ENCODE results near the gene DENND1A.

DENND1A gene

DNA sequence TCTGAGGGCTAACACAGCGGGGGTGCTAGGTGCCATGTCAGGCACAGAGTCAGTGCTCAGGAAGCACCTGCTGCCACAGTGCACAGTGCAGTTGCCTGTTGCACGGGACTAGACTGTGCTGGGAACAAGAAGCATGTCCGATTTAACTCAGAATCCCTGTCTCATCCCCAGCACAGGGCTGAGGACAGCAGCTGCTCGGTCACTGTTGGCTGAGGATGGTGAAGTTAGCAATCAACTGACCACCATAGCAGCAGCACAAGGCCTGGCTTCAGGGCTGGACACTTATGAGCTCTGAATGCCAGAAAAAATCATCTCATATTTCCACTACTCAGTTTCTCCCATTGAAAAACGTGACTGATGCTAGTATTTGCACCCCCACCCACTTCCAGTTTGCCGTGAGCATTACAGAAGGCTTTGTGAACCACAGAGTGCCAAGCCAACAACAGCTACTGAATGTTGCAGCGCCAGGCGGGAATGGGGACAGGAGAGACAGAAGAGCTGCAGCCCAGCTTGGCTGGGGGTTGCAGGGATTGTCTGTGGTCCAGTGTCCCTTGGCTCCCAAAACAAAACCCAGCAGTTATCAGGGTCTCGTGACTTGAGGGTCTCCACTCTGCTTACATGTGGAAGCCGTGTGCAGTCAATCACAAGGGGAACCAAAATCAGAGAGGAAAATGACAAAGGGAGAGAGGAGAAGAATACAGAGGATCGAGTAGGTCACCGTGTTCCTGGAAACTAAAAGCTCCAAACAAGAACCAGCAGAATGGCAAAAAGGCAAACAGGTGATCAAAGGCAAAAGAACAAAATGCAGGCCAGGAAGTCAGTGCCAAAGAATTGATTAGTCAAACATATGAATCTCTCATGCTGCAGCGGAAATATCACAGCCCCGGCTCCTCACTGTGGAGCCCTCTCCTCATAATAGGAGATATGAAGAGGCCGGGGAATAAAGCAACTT is 418.3 kb downstream of the DENND1A start:
- DNase-seq: no peak

GRCh38 chr9:123509646-123510045 is 420.3 kb downstream of the DENND1A start:
- DNase-seq: no peak

DNA sequence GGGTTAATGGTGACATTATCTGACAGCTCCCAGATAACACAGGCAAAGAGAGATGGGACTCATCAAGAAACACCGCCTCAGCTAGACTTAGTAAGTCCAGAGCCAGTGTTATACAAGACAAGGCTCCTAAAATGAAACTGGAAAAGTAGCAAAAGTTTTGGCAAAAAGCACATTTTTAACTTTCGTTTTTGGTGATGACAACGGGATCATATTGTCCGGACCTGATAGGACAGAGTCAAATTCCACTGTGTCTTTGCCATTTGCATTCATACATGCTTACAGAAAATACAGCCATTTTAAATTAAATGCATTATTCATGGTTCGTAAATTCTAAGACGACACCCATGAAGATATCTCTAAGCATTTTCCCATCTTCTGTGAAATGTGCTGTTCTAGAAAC is 421.9 kb downstream of the DENND1A start:
- DNase-seq: no peak

DNA sequence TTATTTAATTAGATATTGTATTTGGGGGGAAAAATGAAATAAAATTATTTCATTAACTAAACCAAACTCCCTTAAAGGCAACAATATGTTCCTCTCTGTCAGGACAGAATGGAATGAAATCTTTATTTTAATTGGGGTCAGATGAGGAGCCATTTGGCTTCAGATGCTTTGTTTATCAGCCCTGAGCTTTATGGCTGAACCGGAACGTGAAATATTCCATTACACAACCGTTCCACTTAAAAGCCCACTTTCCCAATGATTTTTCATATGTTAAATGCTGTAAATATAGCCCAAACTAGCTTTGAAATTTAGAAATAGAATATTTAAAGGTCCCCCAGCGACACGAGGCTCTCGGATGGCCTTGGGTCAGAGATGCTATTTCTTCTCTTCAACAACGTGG is 424.4 kb downstream of the DENND1A start:
- no peak for DNase-seq

- no peak for DNase-seq
Observed at GRCh38 chr9:123500336-123500735, 429.6 kb downstream of the DENND1A start.

DNA sequence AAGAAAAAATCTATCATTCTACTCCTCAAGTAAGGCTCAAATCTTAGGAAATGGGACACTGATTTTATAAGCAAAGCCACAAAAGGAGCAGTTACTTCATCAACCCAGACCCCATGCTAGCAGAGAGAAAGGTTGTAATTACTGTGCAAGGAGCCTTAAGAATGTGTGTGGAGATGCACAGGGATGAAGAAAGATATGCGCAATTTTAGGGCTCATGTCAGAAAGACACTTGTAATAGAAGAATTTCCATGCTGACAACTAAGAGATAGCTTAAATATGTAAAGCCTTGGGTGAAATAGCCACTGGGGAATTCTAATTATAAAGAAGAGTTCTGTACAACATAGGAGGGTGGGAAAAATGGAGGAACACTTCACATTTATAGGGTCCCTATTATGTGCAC is 432.1 kb downstream of the DENND1A start:
- DNase-seq: no peak

- no peak for DNase-seq
Observed at GRCh38 chr9:123495731-123496130, 434.2 kb downstream of the DENND1A start.

DNA sequence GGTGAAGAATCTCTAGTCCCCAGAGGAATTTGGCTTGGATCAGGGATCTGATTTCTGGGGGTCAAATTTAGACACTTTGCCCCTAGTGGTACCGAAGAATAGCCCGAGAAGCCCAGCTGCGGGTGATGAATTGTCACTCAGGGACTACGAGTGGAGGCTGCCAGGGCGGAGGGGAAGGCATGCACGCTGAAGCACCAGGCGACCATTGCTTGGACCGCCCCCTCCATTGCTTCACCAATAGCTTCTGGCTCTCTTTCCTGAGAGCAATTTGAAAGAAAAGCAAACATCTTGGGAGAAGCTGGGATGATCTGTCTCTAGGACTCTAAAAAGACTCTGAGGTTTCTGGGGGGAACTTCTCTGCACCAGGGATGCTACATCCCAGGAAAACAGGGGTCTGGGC is 436.3 kb downstream of the DENND1A start:
- no peak for DNase-seq

DNA sequence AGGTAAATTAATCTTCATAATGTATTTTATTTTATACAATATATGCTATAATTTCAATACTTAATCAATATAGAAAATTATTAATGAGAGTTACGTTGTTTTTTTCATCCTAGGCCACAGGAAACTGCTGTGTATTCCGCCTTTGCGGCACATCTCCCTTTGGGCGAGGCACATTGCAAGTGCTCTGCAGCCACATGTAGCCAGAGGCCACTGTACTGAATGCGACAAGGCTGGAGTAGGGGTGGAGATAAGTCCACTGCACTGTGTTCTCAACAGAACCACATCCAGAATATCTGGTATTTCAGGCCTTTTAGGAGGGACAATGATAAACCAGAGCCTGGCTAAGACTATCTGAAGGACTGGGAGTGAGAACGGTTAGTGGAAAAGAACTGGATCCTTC is 439.2 kb downstream of the DENND1A start:
- DNase-seq: no peak

GRCh38 chr9:123488722-123489321 is 441.1 kb downstream of the DENND1A start:
- no peak for DNase-seq

GRCh38 chr9:123487944-123488548 is 441.9 kb downstream of the DENND1A start:
- no peak for DNase-seq

GRCh38 chr9:123486431-123486830 is 443.5 kb downstream of the DENND1A start:
- DNase-seq: no peak

DNA sequence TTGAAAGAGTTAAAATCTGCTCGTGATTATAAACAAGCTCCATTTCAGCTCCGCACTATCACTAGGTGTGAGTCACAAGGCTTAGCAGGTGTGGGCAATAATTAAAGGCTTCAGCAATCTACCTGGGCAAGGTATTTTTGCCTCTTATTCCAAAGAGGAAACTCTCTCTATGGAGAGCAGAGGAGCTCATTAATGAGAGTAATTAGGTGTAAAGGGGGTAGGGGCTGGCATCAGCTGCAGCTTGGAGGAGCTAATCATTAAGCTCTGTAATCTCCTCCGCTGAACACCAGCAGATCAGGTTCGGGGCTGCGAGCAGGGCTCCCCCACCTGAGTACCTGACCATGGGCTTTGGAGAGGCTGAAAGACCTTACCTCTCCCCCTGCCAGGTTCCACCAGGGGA is 444.7 kb downstream of the DENND1A start:
- no peak for DNase-seq

GRCh38 chr9:123484130-123484529 is 445.8 kb downstream of the DENND1A start:
- DNase-seq: no peak

- no peak for DNase-seq
Observed at GRCh38 chr9:123483191-123483803, 446.6 kb downstream of the DENND1A start.

DNA sequence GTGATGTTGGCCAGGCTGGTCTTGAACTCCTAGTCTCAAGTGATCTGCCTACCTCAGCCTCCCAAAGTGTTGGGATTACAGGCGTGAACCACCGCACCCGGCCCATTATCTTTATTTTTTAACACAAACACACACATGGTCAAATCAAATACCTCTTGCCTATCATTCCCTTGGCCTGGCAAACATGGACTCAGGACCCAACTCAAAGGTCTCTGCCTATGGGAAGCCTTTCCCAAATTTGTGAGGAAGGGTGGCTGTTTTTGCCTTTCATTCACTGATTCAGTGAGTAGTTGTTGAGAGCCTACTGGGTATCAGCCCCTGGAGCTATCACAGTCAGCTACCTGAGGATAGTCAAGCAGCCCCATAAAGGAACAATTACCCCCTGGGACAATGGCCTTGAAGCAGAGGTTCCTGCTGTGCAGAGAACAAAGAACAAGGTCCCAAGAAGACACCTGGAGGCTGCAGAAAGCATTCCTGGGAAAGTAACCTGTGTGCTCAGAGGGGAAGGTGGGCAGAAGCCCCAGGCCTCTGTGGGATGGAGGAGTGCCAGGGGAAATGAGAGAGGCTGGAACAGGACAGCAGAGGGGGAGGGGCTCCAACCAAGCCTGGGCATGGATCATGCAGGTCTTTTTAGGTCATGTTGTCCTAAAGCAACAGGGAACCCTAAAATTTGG is 447.5 kb downstream of the DENND1A start:
- no peak for DNase-seq

- no peak for DNase-seq
Observed at GRCh38 chr9:123481209-123481865, 448.6 kb downstream of the DENND1A start.

GRCh38 chr9:123480791-123481190 is 449.1 kb downstream of the DENND1A start:
- no peak for DNase-seq

DNA sequence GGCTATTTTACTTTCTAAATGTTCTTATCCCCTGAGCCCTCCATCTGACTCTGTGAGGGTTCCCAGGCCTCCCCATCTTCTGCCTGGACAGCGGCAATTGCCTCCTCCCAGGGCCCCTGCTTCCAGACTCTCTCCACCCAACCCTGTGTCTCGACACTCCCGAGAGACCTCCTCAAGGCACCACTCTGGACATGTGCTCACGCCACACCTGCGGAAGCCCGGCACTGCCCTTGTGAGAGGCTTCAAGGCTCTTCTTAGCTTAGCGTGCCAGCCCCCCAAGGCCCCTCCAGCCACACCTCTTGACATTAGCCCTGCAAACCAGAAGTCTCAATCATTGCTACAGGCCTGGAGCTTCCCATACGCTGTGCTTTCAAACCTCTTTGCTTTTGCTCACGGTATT is 449.8 kb downstream of the DENND1A start:
- DNase-seq: no peak

DNA sequence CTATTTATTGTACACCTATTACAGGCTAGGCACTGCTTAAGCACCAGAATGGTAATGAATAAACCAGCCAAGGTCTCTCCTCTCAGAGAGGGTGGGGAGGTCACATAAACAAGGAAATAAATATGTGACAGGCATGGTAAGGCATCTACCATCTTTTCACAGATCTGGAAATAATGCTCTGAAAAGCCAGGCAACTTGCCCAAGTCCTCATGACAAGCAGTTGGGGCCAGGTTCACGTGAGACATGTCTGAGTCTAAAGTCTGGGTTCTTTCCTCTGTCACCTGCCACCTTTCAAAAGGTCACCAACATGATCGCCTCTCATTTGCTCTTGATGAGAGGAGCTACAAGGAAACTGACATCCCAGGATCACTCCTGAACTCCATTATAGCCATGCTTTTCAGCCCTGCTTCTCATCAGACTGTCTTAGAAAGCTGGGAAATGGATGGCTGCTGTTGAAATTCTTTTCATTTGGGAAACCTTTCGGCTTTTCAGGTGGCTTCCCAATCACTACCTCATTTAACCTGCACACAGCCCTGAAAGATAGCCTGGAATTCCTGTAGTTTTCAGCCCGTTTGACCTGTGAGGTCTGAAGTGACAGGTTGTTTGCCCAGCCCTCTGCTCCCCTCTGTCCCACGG is 450.8 kb downstream of the DENND1A start:
- DNase-seq: no peak

DNA sequence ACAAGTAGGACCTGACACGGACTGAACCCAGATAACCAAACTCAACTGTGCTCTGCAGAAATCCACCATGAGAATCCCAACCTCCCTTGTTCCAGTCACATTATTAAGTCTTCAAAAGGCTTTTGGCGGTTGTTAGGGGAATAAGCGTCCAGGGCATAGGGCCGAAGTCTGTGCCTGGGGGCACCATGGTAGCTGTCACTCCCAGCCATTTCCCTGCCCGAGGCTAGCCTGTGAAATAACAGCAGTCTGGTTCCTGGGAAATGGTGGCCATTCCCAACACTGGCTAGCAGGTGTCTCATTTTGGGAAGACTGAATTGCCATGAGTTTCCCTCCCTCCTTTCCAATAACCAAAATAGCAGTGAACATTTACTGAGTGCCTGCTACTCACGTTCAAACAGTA is 451.8 kb downstream of the DENND1A start:
- DNase-seq: no peak

DNA sequence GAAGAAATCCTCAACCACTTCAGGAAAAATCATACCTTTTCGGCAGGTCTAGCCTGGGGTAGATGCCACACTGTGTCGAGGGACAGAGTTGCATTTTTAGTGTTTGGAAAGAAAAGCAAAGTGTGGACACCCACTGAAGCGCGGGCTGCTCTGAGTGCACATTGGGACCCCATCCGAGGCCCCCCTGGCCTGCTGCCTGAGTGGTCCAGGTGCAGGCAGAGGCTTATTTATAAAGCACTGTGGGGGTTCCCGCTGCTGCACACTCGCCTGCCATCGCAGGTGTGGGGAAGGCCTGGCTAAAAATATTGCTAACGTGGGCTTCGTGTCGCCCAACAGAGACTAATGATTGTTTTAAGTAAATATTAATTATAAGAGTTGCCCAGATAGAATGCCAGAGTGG is 454.5 kb downstream of the DENND1A start:
- DNase-seq: no peak
